A549 (cell line): Measurements from ENCODE around the gene XPO6. TPM values are rescaled to one million over a fixed set of nuclear protein-coding genes. Genes with fewer than 3 reads are reported as not detected.

ENCODE experiments used
- ATAC-seq, 2 experiments: fragments of 200-7000 bp in 1 of 2; fragments of >200 bp in 1 of 2; cut with Nextera tagmentation in 1 of 2; cut with Tn5 transposase in 1 of 2; 3 replicates each; pipeline versions ENCODE4 v1.8.0 to v1.9.1; 2018 to 2020; ENCODE audit warnings: mild to moderate bottlenecking in 1 of 2, moderate library complexity in 1 of 2
- CTCF ChIA-PET: fragments of 300-600 bp; sonication (Branson Sonifier 250); formaldehyde crosslinking; extraction: SDS; loops from one replicate; lab custom pipeline; 2021; ENCODE audit warnings: antibody characterized with exemption, inconsistent platforms; lab: Yijun Ruan, JAX
- POLR2A ChIA-PET: fragments of 350-600 bp; formaldehyde crosslinking; extraction: SDS; loops from one replicate; lab custom pipeline; 2021; ENCODE audit warnings: antibody characterized with exemption, inconsistent platforms; lab: Yijun Ruan, JAX
- DNase-seq, 2 experiments: peaks; one replicate each; pipeline versions ENCODE4 v3.0.0 to v3.0.0-alpha.2; 2011 to 2016; ENCODE audit warnings: low read depth in 1 of 2, low spot score in 1 of 2
- FAIRE-seq: peaks from 2 replicates; lab custom pipeline; 2011; peaks lifted over from hg19 to GRCh38; lab: Jason Lieb, UNC
- H3K27ac ChIP-seq, 2 experiments: fragments of >200 bp; sonication (Bioruptor Twin); formaldehyde crosslinking; 3 replicates each; pipeline ENCODE4 v1.5.1; 2016 to 2017
- H3K4me1 ChIP-seq: fragments of >200 bp; sonication (Bioruptor Twin); formaldehyde crosslinking; 3 replicates; pipeline ENCODE4 v1.6.1; 2016
- H3K4me2 ChIP-seq: fragments of >200 bp; sonication (Bioruptor Twin); formaldehyde crosslinking; 3 replicates; pipeline ENCODE4 v1.6.1; 2016
- H3K4me3 ChIP-seq: fragments of >200 bp; sonication (Bioruptor Twin); formaldehyde crosslinking; 3 replicates; pipeline ENCODE4 v1.5.1; 2016
- H3K9me3 ChIP-seq: fragments of >200 bp; sonication (Bioruptor Twin); formaldehyde crosslinking; 3 replicates; pipeline ENCODE4 v1.6.1; 2016
- BHLHE40 ChIP-seq: IDR thresholded peaks from 2 replicates; pipeline ENCODE4 v1.6.1; 2012; ENCODE audit warnings: low read depth, low read length, inconsistent platforms
- CEBPB ChIP-seq, 2 experiments: fragments of >200 bp in 1 of 2; sonication (Bioruptor Twin) in 1 of 2; formaldehyde crosslinking in 1 of 2; IDR thresholded peaks; 2 replicates each; pipeline ENCODE4 v1.6.1; 2012 to 2016
- CHD2 ChIP-seq: fragments of 150-350 bp; IDR thresholded peaks from 2 replicates; pipeline ENCODE4 v1.6.1; 2014; ENCODE audit warnings: low read length; ENCODE audit not compliant: partially characterized antibody
- CHD4 ChIP-seq: fragments of 200-600 bp; sonication (generic); IDR thresholded peaks from 2 replicates; pipeline ENCODE4 v1.6.1; 2016; ENCODE audit warnings: antibody characterized with exemption, mild to moderate bottlenecking, borderline replicate concordance
- EHF ChIP-seq: fragments of 250-450 bp; sonication (Bioruptor Pico); IDR thresholded peaks from 2 replicates; pipeline ENCODE4 v1.5.0; 2020; ENCODE audit warnings: mild to moderate bottlenecking
- EHMT2 ChIP-seq: fragments of 200-600 bp; sonication (generic); IDR thresholded peaks from 2 replicates; pipeline ENCODE4 v1.6.1; 2016; ENCODE audit warnings: antibody characterized with exemption, low read depth, mild to moderate bottlenecking, moderate library complexity
- ESRRA ChIP-seq: fragments of 150-350 bp; IDR thresholded peaks from 2 replicates; pipeline ENCODE4 v1.6.1; 2014; ENCODE audit warnings: mild to moderate bottlenecking, low read length, borderline replicate concordance
- HOXA7 ChIP-seq: fragments of 250-450 bp; sonication (Bioruptor Pico); IDR thresholded peaks from 2 replicates; pipeline ENCODE4 v1.5.0; 2020; ENCODE audit warnings: mild to moderate bottlenecking, moderate library complexity
- JUN ChIP-seq, 2 experiments: fragments of >200 bp; sonication (Bioruptor Twin); formaldehyde crosslinking; IDR thresholded peaks; 2 replicates in 1 of 2; 3 replicates in 1 of 2; pipeline ENCODE4 v1.6.1; 2016 to 2017
- KDM1A ChIP-seq: fragments of 200-600 bp; sonication (generic); IDR thresholded peaks from 2 replicates; pipeline ENCODE4 v1.6.1; 2016; ENCODE audit warnings: low read depth, mild to moderate bottlenecking
- KDM5A ChIP-seq: fragments of 200-600 bp; sonication (generic); IDR thresholded peaks from 2 replicates; pipeline ENCODE4 v1.6.1; 2016; ENCODE audit warnings: antibody characterized with exemption, mild to moderate bottlenecking
- MYC ChIP-seq: IDR thresholded peaks from 2 replicates; pipeline ENCODE4 v1.6.1; 2012; ENCODE audit warnings: mild to moderate bottlenecking, inconsistent platforms, low read length, improper control_type of control experiment, borderline replicate concordance
- PHF8 ChIP-seq: fragments of 200-600 bp; sonication (generic); IDR thresholded peaks from 2 replicates; pipeline ENCODE4 v1.6.1; 2016; ENCODE audit warnings: low read depth, mild to moderate bottlenecking, antibody characterized with exemption, moderate library complexity, borderline replicate concordance
- POLR2A ChIP-seq: IDR thresholded peaks from 2 replicates; pipeline ENCODE4 v1.6.1; 2012; ENCODE audit warnings: mild to moderate bottlenecking, low read length
- RFX5 ChIP-seq: fragments of 450-650 bp; IDR thresholded peaks from 2 replicates; pipeline ENCODE4 v1.7.1; 2014; ENCODE audit warnings: antibody characterized with exemption, mild to moderate bottlenecking, moderate library complexity
- SMC3 ChIP-seq: fragments of >200 bp; sonication (Bioruptor Twin); formaldehyde crosslinking; IDR thresholded peaks from 3 replicates; pipeline ENCODE4 v1.6.1; 2018; ENCODE audit warnings: inconsistent platforms
- TP53 ChIP-seq: fragments of 250-450 bp; sonication (Bioruptor Pico); IDR thresholded peaks from 2 replicates; pipeline ENCODE4 v1.5.0; 2021; ENCODE audit warnings: mild to moderate bottlenecking, moderate library complexity
- WGBS: methylation state at CpG from one replicate; pipeline ENCODE4 v1.1.6; 2017; ENCODE audit errors: missing lambda C conversion rate; 5-methylcytosine and 5-hydroxymethylcytosine counted together
- polyA plus RNA-seq, 4 experiments: library from polyadenylated mRNA; depleted of rRNA in 3 of 4; stranded (reverse); fragments of >200 nt; fragmentation: RNase III in 1 of 4; extraction: RNeasy Plus Mini Kit Qiagen cat#74134 plus additional on column Dnase treatment in 1 of 4; gene quantifications; 2 replicates in 3 of 4; 3 replicates in 1 of 4; pipeline ENCODE4 v1.2.3, GENCODE V29; 2011 to 2017
- TF ChIP-seq, protein P1 (sequence below): IDR thresholded peaks from 2 replicates; pipeline ENCODE4 v1.6.1; 2012; ENCODE audit warnings: low read depth, borderline replicate concordance
- TF ChIP-seq, protein P2 (sequence below): fragments of 200-600 bp; sonication (generic); IDR thresholded peaks from 2 replicates; pipeline ENCODE4 v1.6.1; 2016; ENCODE audit warnings: antibody characterized with exemption, mild to moderate bottlenecking, moderate library complexity
- TF ChIP-seq, protein P3 (sequence below): fragments of 450-650 bp; IDR thresholded peaks from 2 replicates; pipeline ENCODE4 v1.6.1; 2014; ENCODE audit warnings: antibody characterized with exemption
- TF ChIP-seq, protein P4 (sequence below): fragments of 250-450 bp; sonication (Bioruptor Pico); IDR thresholded peaks from 2 replicates; pipeline ENCODE4 v1.5.0; 2020; ENCODE audit warnings: low read depth, mild to moderate bottlenecking, moderate library complexity
- TF ChIP-seq, protein P5 (sequence below): fragments of >200 bp; sonication (Bioruptor Twin); formaldehyde crosslinking; IDR thresholded peaks from 3 replicates; pipeline ENCODE4 v1.6.1; 2016

XPO6 gene
- polyA plus RNA-seq, 2 of the 4 experiments (the other 2 are of a cell fraction), result 63.0 to 108 TPM

DNA sequence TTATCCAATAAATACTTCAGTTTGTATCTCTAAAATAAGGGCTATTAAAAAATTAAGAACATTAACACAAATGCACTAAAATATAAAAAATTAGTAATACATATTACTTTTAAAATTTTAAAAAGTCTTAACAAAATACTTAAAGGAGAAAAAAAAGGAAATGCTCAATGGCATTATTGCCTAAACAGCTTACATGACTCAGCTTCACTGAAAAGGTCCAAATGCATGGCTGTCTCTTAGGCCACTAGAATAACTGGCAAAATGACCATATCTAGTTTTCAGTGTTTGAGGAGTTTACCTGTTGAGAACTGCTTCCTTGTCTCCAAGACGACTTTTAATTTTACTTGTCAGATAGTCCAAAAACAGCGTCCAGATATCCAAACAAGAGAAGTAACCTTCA lies 66.0 kb downstream of the XPO6 start:
- ChIA-PET POLR2A (no interaction called here), CTCF (interaction anchor here (1.2 kb wide), 1 partner anchor 75 kb away, joined by 3 read pairs; no protein-coding TSS in a partner anchor)
- DNase-seq (no peak), ATAC-seq (no peak), FAIRE-seq (no peak)
- Histone ChIP-seq H3K4me3 (no peak overlapping the region), H3K9me3 (no peaks in the 10 kb centered on the region), H3K4me1 (no peaks in the 10 kb centered on the region; the same call in 2 of the 3 replicates), H3K4me2 (no peak overlapping the region), H3K27ac (no peak overlapping the region)
- WGBS, result 90% methylated on average over 2 of the region's 2 CpGs
- no peak for TF ChIP-seq CHD2
- TF ChIP-seq, protein P1, sequence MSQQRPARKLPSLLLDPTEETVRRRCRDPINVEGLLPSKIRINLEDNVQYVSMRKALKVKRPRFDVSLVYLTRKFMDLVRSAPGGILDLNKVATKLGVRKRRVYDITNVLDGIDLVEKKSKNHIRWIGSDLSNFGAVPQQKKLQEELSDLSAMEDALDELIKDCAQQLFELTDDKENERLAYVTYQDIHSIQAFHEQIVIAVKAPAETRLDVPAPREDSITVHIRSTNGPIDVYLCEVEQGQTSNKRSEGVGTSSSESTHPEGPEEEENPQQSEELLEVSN, result no peak
- no peak for TF ChIP-seq CHD4
- TF ChIP-seq SMC3, result no peak
- TF ChIP-seq, protein P2, sequence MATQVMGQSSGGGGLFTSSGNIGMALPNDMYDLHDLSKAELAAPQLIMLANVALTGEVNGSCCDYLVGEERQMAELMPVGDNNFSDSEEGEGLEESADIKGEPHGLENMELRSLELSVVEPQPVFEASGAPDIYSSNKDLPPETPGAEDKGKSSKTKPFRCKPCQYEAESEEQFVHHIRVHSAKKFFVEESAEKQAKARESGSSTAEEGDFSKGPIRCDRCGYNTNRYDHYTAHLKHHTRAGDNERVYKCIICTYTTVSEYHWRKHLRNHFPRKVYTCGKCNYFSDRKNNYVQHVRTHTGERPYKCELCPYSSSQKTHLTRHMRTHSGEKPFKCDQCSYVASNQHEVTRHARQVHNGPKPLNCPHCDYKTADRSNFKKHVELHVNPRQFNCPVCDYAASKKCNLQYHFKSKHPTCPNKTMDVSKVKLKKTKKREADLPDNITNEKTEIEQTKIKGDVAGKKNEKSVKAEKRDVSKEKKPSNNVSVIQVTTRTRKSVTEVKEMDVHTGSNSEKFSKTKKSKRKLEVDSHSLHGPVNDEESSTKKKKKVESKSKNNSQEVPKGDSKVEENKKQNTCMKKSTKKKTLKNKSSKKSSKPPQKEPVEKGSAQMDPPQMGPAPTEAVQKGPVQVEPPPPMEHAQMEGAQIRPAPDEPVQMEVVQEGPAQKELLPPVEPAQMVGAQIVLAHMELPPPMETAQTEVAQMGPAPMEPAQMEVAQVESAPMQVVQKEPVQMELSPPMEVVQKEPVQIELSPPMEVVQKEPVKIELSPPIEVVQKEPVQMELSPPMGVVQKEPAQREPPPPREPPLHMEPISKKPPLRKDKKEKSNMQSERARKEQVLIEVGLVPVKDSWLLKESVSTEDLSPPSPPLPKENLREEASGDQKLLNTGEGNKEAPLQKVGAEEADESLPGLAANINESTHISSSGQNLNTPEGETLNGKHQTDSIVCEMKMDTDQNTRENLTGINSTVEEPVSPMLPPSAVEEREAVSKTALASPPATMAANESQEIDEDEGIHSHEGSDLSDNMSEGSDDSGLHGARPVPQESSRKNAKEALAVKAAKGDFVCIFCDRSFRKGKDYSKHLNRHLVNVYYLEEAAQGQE, result no peak
- TF ChIP-seq, protein P3, sequence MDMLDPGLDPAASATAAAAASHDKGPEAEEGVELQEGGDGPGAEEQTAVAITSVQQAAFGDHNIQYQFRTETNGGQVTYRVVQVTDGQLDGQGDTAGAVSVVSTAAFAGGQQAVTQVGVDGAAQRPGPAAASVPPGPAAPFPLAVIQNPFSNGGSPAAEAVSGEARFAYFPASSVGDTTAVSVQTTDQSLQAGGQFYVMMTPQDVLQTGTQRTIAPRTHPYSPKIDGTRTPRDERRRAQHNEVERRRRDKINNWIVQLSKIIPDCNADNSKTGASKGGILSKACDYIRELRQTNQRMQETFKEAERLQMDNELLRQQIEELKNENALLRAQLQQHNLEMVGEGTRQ, result no peak
- no peak for TF ChIP-seq EHF
- no peak for TF ChIP-seq KDM1A
- TF ChIP-seq, protein P4, sequence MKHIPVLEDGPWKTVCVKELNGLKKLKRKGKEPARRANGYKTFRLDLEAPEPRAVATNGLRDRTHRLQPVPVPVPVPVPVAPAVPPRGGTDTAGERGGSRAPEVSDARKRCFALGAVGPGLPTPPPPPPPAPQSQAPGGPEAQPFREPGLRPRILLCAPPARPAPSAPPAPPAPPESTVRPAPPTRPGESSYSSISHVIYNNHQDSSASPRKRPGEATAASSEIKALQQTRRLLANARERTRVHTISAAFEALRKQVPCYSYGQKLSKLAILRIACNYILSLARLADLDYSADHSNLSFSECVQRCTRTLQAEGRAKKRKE (CRISPR knock-in tag), result no peak
- no peak for TF ChIP-seq BHLHE40

DNA sequence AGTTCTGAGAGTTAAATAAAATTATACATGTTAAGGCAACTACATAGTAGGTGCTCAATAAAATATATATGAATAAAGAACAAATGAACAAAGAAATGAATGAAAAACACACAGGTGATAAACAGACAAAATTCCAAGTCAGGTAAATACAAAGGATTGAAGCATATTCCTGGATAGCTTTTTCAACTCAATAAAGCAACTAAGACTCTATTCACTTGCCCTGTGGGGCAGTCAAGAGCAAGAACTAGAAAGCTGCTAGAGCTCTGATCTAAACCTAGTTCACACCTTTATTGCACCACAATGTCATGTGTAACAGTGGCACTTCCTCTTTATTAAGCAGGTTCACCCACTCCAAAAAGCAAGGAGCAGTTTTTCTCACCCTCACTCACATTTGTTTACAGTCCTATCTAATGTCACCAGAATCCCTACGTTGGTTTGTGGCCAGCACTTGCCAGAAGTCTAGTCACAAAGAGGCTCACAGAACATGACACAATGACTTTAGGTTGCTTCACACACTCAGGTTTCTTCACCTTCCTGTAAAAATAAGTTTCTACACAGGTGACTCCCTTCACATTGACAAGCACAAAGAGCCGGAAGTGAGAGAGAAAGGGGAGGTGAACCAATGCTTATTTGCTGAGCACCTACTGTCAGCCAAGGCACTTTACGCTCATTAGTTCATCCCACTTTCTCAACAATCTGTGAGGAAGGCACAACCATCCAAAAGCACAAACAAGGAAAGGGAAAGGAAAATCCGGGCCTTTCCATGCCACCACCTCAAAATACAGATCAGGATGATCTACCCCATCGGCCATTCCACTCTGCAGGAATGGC lies 70.8 kb downstream of the XPO6 start:
- POLR2A ChIA-PET, result no interaction called here
- H3K27ac ChIP-seq, result no peak overlapping the region

More for the DNA sequence above, 70.8 kb downstream of the XPO6 start:
- CTCF ChIA-PET, result interaction anchor here (0.6 to 1.6 kb wide), 2 partner anchors 10 to 145 kb away, joined by 3 to 5 read pairs; no protein-coding TSS in a partner anchor
- no peak for DNase-seq
- 87% methylated on average over 5 of the region's 5 CpGs for WGBS
- Histone ChIP-seq H3K9me3 (no peaks in the 10 kb centered on the region), H3K4me2 (no peak overlapping the region), H3K4me3 (no peak overlapping the region), H3K4me1 (no peaks in the 10 kb centered on the region; the same call in 2 of the 3 replicates)
- TF ChIP-seq, protein P5, sequence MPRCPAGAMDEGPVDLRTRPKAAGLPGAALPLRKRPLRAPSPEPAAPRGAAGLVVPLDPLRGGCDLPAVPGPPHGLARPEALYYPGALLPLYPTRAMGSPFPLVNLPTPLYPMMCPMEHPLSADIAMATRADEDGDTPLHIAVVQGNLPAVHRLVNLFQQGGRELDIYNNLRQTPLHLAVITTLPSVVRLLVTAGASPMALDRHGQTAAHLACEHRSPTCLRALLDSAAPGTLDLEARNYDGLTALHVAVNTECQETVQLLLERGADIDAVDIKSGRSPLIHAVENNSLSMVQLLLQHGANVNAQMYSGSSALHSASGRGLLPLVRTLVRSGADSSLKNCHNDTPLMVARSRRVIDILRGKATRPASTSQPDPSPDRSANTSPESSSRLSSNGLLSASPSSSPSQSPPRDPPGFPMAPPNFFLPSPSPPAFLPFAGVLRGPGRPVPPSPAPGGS, result no peak
- TF ChIP-seq HOXA7 (CRISPR knock-in tag) (no peak), CEBPB (IDR thresholded peaks at IDR 0.05) (no peak), EHF (no peak), TP53 (CRISPR knock-in tag) (no peak), JUN (IDR thresholded peaks at IDR 0.05) (no peak), ESRRA (no peak), PHF8 (no peak), EHMT2 (no peak), SMC3 (no peak), MYC (no peak), RFX5 (no peak), KDM5A (no peak), POLR2A (no peak)
- ATAC-seq, result no peak
- FAIRE-seq, result no peak
